HPDE6-E6E7 (cell line): Measurements from ENCODE around the gene SIX2.

Experiments used
- DNase-seq: peaks from one replicate; pipeline ENCODE4 v3.0.0; 2011; ENCODE audit warnings: missing footprints; ENCODE audit errors: extremely low spot score

Gene SIX2

GRCh38 chr2:45018023-45018422 lies 8.8 kb upstream of the SIX2 start:
- no peak for DNase-seq

GRCh38 chr2:45014831-45015230 lies 5.6 kb upstream of the SIX2 start:
- no peak for DNase-seq

GRCh38 chr2:45014016-45014702 lies 4.9 kb upstream of the SIX2 start:
- peak; percentile 72 for DNase-seq

GRCh38 chr2:45013229-45014015 lies 4.2 kb upstream of the SIX2 start:
- DNase-seq = no peak

GRCh38 chr2:45012733-45013132 lies 3.5 kb upstream of the SIX2 start:
- DNase-seq = no peak

GRCh38 chr2:45011621-45012602 lies 2.7 kb upstream of the SIX2 start:
- DNase-seq = no peak

- no peak for DNase-seq
Observed at GRCh38 chr2:45011121-45011520, 1.9 kb upstream of the SIX2 start.

GRCh38 chr2:45010702-45011012 lies 1.4 kb upstream of the SIX2 start:
- DNase-seq = no peak

GRCh38 chr2:45009928-45010701 lies 863 bp upstream of the SIX2 start:
- DNase-seq = peak; percentile 58

GRCh38 chr2:45008296-45009129 lies 739 bp downstream of the SIX2 start:
- DNase-seq = peak; percentile 28

GRCh38 chr2:45007961-45008295 lies 1.3 kb downstream of the SIX2 start:
- no peak for DNase-seq

GRCh38 chr2:45006942-45007287 lies 2.3 kb downstream of the SIX2 start:
- no peak for DNase-seq

GRCh38 chr2:45006041-45006941 lies 3.0 kb downstream of the SIX2 start:
- DNase-seq = no peak

GRCh38 chr2:45005261-45006002 lies 3.8 kb downstream of the SIX2 start:
- DNase-seq = no peak

- DNase-seq = no peak
Observed at GRCh38 chr2:45004562-45005191, 4.6 kb downstream of the SIX2 start.

GRCh38 chr2:45003579-45004551 lies 5.4 kb downstream of the SIX2 start:
- no peak for DNase-seq

GRCh38 chr2:45002686-45003085 lies 6.6 kb downstream of the SIX2 start:
- no peak for DNase-seq
